HG02642 (cell line): ENCODE data around the gene OLFML3.

Experiments used
- ATAC-seq: cut with Tn5 transposase; IDR thresholded peaks from one replicate; pipeline ENCODE4 v1.9.1; 2021; ENCODE audit warnings: mild to moderate bottlenecking; ENCODE audit not compliant: unreplicated experiment, poor library complexity

Gene OLFML3, protein sequence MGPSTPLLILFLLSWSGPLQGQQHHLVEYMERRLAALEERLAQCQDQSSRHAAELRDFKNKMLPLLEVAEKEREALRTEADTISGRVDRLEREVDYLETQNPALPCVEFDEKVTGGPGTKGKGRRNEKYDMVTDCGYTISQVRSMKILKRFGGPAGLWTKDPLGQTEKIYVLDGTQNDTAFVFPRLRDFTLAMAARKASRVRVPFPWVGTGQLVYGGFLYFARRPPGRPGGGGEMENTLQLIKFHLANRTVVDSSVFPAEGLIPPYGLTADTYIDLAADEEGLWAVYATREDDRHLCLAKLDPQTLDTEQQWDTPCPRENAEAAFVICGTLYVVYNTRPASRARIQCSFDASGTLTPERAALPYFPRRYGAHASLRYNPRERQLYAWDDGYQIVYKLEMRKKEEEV

GRCh38 chr1:113978863-113979702 is at the start of gene OLFML3:
Gene OLFML3, plus strand, starts transcription at chr1:113979474. Its CDS starts 43 bp downstream, at chr1:113979517.
- ATAC-seq = no peak

GRCh38 chr1:113929750-113930498 is 49.4 kb upstream of the OLFML3 start:
- peak; percentile 41 for ATAC-seq

GRCh38 chr1:113930499-113931161 is 48.6 kb upstream of the OLFML3 start:
- peak; percentile 35 for ATAC-seq

DNA sequence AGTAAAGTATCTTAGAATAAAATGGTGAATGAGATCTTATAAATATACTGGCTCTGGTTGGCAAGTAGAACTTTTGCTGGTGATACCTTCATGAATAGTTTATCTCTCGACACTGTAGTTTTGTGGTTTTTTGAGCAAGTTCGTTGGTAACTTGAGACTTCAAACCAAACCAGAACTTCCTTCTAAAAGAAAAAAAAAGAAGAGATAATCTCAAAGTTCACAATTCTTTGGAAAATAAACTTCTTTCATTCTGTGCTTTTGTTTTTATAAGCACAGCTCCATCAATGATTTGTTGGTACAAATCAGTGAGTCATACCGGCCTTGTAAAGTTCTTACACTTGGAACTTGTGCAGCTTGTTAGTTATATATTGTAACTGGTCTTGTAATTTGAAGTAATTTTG is 47.8 kb upstream of the OLFML3 start:
- no peak for ATAC-seq

DNA sequence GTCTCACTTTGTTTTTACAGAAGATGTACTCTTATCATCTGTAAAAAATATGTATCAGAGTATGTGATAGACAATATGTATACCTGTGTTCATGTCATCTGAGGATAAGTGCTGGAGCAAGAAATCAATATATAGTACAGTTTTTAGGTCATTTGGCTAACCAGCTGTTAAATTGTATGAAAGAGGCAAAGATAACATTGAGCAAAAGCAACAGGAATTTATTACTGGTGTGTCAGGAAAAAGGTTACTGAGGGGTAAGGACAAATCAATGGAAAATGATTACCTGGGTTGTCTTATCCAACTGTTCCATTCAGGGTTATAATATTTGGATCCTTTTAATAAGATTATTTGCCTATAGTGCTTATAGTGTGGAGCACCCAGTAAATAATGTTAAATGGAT is 45.3 kb upstream of the OLFML3 start:
- ATAC-seq = no peak

DNA sequence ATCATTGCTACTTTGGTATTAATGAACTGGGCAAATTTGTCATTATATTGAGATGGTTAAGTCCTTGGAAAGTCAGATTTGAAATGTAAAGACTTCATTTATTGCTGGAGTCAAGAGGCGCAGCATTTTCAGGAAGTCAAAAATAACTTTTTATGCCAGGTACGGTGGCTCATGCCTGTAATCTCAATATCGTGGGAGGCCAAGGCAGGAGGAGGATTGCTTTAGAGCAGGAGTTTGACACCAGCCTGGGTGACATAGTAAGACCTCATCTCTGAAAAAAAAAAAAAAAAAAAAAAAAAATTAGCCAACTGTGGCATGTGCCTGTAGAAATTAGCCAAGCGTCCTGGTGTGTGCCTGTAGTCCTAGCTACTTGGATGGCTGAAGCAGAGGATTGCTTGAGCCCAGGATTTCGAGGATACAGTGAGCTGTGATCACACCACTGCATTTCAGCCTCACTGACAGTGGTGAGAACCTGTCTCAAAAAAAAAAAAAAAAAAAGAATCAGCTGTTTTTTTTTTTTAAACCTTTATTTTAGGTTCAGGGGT is 44.7 kb upstream of the OLFML3 start:
- no peak for ATAC-seq

GRCh38 chr1:113935176-113935575 is 44.1 kb upstream of the OLFML3 start:
- ATAC-seq = no peak

GRCh38 chr1:113935970-113936369 is 43.3 kb upstream of the OLFML3 start:
- ATAC-seq = no peak

- no peak for ATAC-seq
Observed at GRCh38 chr1:113937146-113937545, 42.1 kb upstream of the OLFML3 start.

- no peak for ATAC-seq
Observed at GRCh38 chr1:113938192-113938591, 41.1 kb upstream of the OLFML3 start.

- ATAC-seq = peak; percentile 76
Observed at GRCh38 chr1:113940365-113941244, 38.7 kb upstream of the OLFML3 start.

GRCh38 chr1:113941245-113941559 is 38.1 kb upstream of the OLFML3 start:
- ATAC-seq = no peak

GRCh38 chr1:113942527-113942926 is 36.7 kb upstream of the OLFML3 start:
- ATAC-seq = no peak

GRCh38 chr1:113943028-113943811 is 36.1 kb upstream of the OLFML3 start:
- ATAC-seq = no peak

DNA sequence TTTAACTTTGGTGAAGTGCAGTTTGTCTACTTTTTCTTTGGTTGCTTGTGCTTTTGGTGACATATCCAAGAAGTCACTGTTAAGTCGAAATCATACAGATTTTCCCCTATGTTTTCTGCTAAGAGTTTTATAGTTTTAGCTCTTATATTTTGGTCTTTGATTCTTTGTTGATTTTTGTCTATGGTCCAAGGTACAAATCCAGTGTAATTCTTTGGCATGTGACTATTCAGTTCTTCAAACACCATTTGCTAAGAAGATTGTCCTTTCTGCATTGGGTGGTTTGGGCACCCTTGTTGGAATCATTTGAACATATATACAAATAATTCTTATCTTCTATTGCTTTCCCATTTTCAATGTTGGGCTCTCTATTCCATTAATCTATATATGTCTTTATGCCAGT is 33.9 kb upstream of the OLFML3 start:
- no peak for ATAC-seq

GRCh38 chr1:113946112-113946511 is 33.2 kb upstream of the OLFML3 start:
- ATAC-seq = no peak

GRCh38 chr1:113946678-113947387 is 32.4 kb upstream of the OLFML3 start:
- ATAC-seq = no peak
